GM12892 (cell line): ENCODE measurements around the gene CBLB.

Experiments used
- POLR2A ChIP-seq: IDR thresholded peaks from 2 replicates; pipeline ENCODE4 v1.6.1; 2011; ENCODE audit warnings: low read depth, low read length, control low read depth
- POLR2AphosphoS5 ChIP-seq: IDR thresholded peaks from 2 replicates; pipeline ENCODE4 v1.6.1; 2011; ENCODE audit warnings: low read depth, low read length, control low read depth
- TAF1 ChIP-seq: IDR thresholded peaks from 2 replicates; pipeline ENCODE4 v1.6.1; 2011; ENCODE audit warnings: low read depth, mild to moderate bottlenecking, control low read depth, low read length, borderline replicate concordance

DNA sequence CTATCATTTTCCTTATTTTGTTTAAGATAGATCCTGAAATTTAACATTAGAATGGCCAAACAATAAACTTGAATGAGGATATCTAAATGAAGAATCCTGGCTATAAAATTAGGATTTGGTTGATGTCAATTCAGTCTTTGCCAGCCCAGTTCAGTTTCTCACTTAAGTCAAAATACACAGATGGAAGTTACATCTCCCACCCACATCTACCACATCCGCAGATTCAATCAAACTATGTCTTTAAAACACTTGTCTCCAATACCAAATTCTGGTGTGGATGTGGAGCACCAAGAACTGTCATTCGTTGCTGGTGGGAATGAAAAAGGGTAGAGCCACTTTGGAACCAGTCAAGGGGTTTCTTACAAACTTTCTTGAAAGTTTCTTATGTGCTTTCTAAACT lies 18.2 kb downstream of the CBLB start:
- no peak for TF ChIP-seq POLR2A
- no peak for TF ChIP-seq TAF1
- TF ChIP-seq POLR2AphosphoS5 = no peak
